Measurements from ENCODE around the gene TRPC4. TPM values are rescaled to one million over a fixed set of nuclear protein-coding genes. Genes with fewer than 3 reads are reported as not detected.
"Not testable (repeated sequence)": the region's sequence is repeated elsewhere in the genome, so short reads cannot be mapped to it uniquely, and the experiment has no call there.

The TRPC4 gene
- total and polyA plus RNA-seq, 10 donors = 0.06 to 0.42 (median 0.15) TPM; not detected in 4

- intact Hi-C loops (cut with DNase I; ENCODE audit: low total_unique reads) = no loop called here
- H3K27me3 ChIP-seq (replicated peaks in 1 of 7) = no peaks in the 10 kb centered on the region
- no peak for DNase-seq
- no peaks in the 10 kb centered on the region for H3K4me1 ChIP-seq
- WGBS, 5 donors = 56 to 71% (median 68%) methylated on average over 2 of the region's 2 CpGs
- no peaks in the 10 kb centered on the region for H3K9me3 ChIP-seq
- no peak overlapping the region for H3K4me3 ChIP-seq
- H3K36me3 ChIP-seq = no peaks in the 10 kb centered on the region
- no peak for TF ChIP-seq CTCF (IDR thresholded peaks at IDR 0.05 in 8 of 11, conservative IDR thresholded peaks at IDR 0.05 in 3 of 11)
- no peak for TF ChIP-seq POLR2AphosphoS5 (IDR thresholded peaks at IDR 0.05)
- TF ChIP-seq POLR2A (IDR thresholded peaks at IDR 0.05) = no peak
- no peak overlapping the region for H3K27ac ChIP-seq
Observed at GRCh38 chr13:37597477-37598025, 272.0 kb downstream of the TRPC4 start.

- H3K4me3 ChIP-seq = no peak overlapping the region
- H3K4me1 ChIP-seq = no peaks in the 10 kb centered on the region
- H3K36me3 ChIP-seq = no peaks in the 10 kb centered on the region
- no peaks in the 10 kb centered on the region for H3K27me3 ChIP-seq (replicated peaks in 1 of 7)
- TF ChIP-seq CTCF (IDR thresholded peaks at IDR 0.05 in 8 of 11, conservative IDR thresholded peaks at IDR 0.05 in 3 of 11) (no peak), POLR2A (IDR thresholded peaks at IDR 0.05) (no peak), POLR2AphosphoS5 (IDR thresholded peaks at IDR 0.05) (no peak)
- intact Hi-C loops (cut with DNase I; ENCODE audit: low total_unique reads) = no loop called here
- DNase-seq = no peak
- WGBS, 5 donors = 49 to 67% (median 64%) methylated on average over 3 of the region's 3 CpGs
- H3K9me3 ChIP-seq = no peaks in the 10 kb centered on the region
- no peak overlapping the region for H3K27ac ChIP-seq
Observed at GRCh38 chr13:37596805-37597204, 272.8 kb downstream of the TRPC4 start.

GRCh38 chr13:37595162-37595561, 274.4 kb downstream of the TRPC4 start:
- no peak overlapping the region for H3K27ac ChIP-seq
- no peaks in the 10 kb centered on the region for H3K4me1 ChIP-seq
- no peak for DNase-seq
- no peaks in the 10 kb centered on the region for H3K36me3 ChIP-seq
- no peak for TF ChIP-seq POLR2AphosphoS5 (IDR thresholded peaks at IDR 0.05)
- no peak for TF ChIP-seq CTCF (IDR thresholded peaks at IDR 0.05 in 8 of 11, conservative IDR thresholded peaks at IDR 0.05 in 3 of 11)
- TF ChIP-seq POLR2A (IDR thresholded peaks at IDR 0.05) = no peak
- no peaks in the 10 kb centered on the region for H3K27me3 ChIP-seq (replicated peaks in 1 of 7)
- H3K9me3 ChIP-seq = no peaks in the 10 kb centered on the region
- intact Hi-C loops (cut with DNase I; ENCODE audit: low total_unique reads) = no loop called here
- H3K4me3 ChIP-seq = no peak overlapping the region

- intact Hi-C loops (cut with DNase I; ENCODE audit: low total_unique reads) = no loop called here
- Histone ChIP-seq H3K9me3 (no peaks in the 10 kb centered on the region), H3K27ac (no peak overlapping the region), H3K27me3 (replicated peaks in 1 of 7) (no peaks in the 10 kb centered on the region), H3K4me3 (no peak overlapping the region), H3K4me1 (no peaks in the 10 kb centered on the region), H3K36me3 (no peaks in the 10 kb centered on the region)
- DNase-seq = no peak
- WGBS, 5 donors = 61 to 68% (median 65%) methylated on average over 2 of the region's 2 CpGs
- TF ChIP-seq CTCF (IDR thresholded peaks at IDR 0.05 in 8 of 11, conservative IDR thresholded peaks at IDR 0.05 in 3 of 11) = no peak
- no peak for TF ChIP-seq POLR2A (IDR thresholded peaks at IDR 0.05)
- no peak for TF ChIP-seq POLR2AphosphoS5 (IDR thresholded peaks at IDR 0.05)
Observed at GRCh38 chr13:37594550-37594949, 275.0 kb downstream of the TRPC4 start.

- H3K9me3 ChIP-seq; H3K4me1 ChIP-seq; H3K36me3 ChIP-seq; H3K4me3 ChIP-seq; H3K27ac ChIP-seq; H3K27me3 ChIP-seq (replicated peaks in 1 of 7); intact Hi-C loops (cut with DNase I; ENCODE audit: low total_unique reads); DNase-seq: not testable (repeated sequence)
- WGBS, 5 donors = 66 to 91% (median 76%) methylated on average over 4 of the region's 4 CpGs
Observed at GRCh38 chr13:37589381-37589780, 280.2 kb downstream of the TRPC4 start.

All from spleen (tissue), 11 donors.